ENCODE results near the gene BICDL2.

BICDL2 gene

DNA sequence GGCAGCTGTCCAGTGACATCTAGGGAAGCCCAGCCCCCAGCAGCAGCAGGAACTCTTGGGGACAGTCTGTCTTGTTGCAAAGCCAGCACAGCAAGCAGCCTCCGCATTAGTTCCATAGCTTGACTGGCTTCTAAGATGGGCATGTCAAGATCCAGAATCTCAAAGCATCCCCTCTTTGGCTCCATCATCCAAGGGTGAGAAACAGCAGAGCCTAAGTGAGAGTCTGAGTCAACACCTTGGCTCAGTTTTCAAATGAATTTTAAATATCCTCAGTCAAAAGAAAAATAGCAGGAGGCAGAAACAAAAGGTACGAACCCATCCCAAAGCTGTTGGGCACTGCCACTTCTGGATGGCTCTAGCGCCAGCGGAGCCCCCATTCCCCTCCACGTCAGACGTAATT, 21.8 kb downstream of the BICDL2 start:
- Histone ChIP-seq H3K27me3 (ENCODE audit: insufficient read depth, low read length, poor library complexity, severe bottlenecking) (no peaks in the 10 kb centered on the region), H3K9ac (ENCODE audit: low read depth, low read length, poor library complexity, severe bottlenecking) (no peak overlapping the region), H3K4me1 (ENCODE audit: insufficient read depth, low read length, poor library complexity, severe bottlenecking) (no peaks in the 10 kb centered on the region), H3K9me2 (replicated peaks; ENCODE audit: low read depth, low read length) (no peaks in the 10 kb centered on the region), H2AFZ (ENCODE audit: low read length) (no peak overlapping the region), H3K4me2 (ENCODE audit: low read depth, low read length, poor library complexity, severe bottlenecking) (no peak overlapping the region), H3F3A (ENCODE audit: low read depth) (no peaks in the 10 kb centered on the region), H4K20me1 (ENCODE audit: insufficient read depth, low read length, poor library complexity, severe bottlenecking) (no peaks in the 10 kb centered on the region), H3K4me3 (ENCODE audit: low read length, poor library complexity, severe bottlenecking) (no peak overlapping the region), H3K9me3 (ENCODE audit: insufficient read depth, low read depth, low read length) (no peaks in the 10 kb centered on the region), H3K79me2 (ENCODE audit: insufficient read depth, low read length) (no peaks in the 10 kb centered on the region), H3K36me3 (ENCODE audit: insufficient read depth, low read length) (no peaks in the 10 kb centered on the region)
- TF ChIP-seq EZH2phosphoT487 (IDR thresholded peaks at IDR 0.05; ENCODE audit: borderline replicate concordance) (no peak), CTCF (conservative IDR thresholded peaks at IDR 0.05; ENCODE audit: low read length) (no peak)

GRCh38 chr16:3013998-3014690, 22.6 kb downstream of the BICDL2 start:
- H3K9me3 ChIP-seq (ENCODE audit: insufficient read depth, low read depth, low read length) = no peaks in the 10 kb centered on the region
- TF ChIP-seq CTCF (conservative IDR thresholded peaks at IDR 0.05; ENCODE audit: low read length) = no peak
- no peak for TF ChIP-seq EZH2phosphoT487 (IDR thresholded peaks at IDR 0.05; ENCODE audit: borderline replicate concordance)
- H3K9me2 ChIP-seq (replicated peaks; ENCODE audit: low read depth, low read length) = no peaks in the 10 kb centered on the region
- no peaks in the 10 kb centered on the region for H3K27me3 ChIP-seq (ENCODE audit: insufficient read depth, low read length, poor library complexity, severe bottlenecking)
- no peak overlapping the region for H2AFZ ChIP-seq (ENCODE audit: low read length)
- no peaks in the 10 kb centered on the region for H4K20me1 ChIP-seq (ENCODE audit: insufficient read depth, low read length, poor library complexity, severe bottlenecking)
- no peak overlapping the region for H3K4me3 ChIP-seq (ENCODE audit: low read length, poor library complexity, severe bottlenecking)
- H3K79me2 ChIP-seq (ENCODE audit: insufficient read depth, low read length) = no peaks in the 10 kb centered on the region
- no peak overlapping the region for H3K4me2 ChIP-seq (ENCODE audit: low read depth, low read length, poor library complexity, severe bottlenecking)
- H3K4me1 ChIP-seq (ENCODE audit: insufficient read depth, low read length, poor library complexity, severe bottlenecking) = no peaks in the 10 kb centered on the region
- H3F3A ChIP-seq (ENCODE audit: low read depth) = no peaks in the 10 kb centered on the region
- H3K36me3 ChIP-seq (ENCODE audit: insufficient read depth, low read length) = no peaks in the 10 kb centered on the region
- H3K9ac ChIP-seq (ENCODE audit: low read depth, low read length, poor library complexity, severe bottlenecking) = no peak overlapping the region

GRCh38 chr16:3013491-3013951, 23.2 kb downstream of the BICDL2 start:
- no peaks in the 10 kb centered on the region for H3K27me3 ChIP-seq (ENCODE audit: insufficient read depth, low read length, poor library complexity, severe bottlenecking)
- H3K9ac ChIP-seq (ENCODE audit: low read depth, low read length, poor library complexity, severe bottlenecking) = no peak overlapping the region
- H3K4me1 ChIP-seq (ENCODE audit: insufficient read depth, low read length, poor library complexity, severe bottlenecking) = peaks cover 4% of the 10 kb centered on the region
- H3K9me3 ChIP-seq (ENCODE audit: insufficient read depth, low read depth, low read length) = no peaks in the 10 kb centered on the region
- no peaks in the 10 kb centered on the region for H3F3A ChIP-seq (ENCODE audit: low read depth)
- no peaks in the 10 kb centered on the region for H3K9me2 ChIP-seq (replicated peaks; ENCODE audit: low read depth, low read length)
- H3K4me2 ChIP-seq (ENCODE audit: low read depth, low read length, poor library complexity, severe bottlenecking) = no peak overlapping the region
- no peaks in the 10 kb centered on the region for H3K79me2 ChIP-seq (ENCODE audit: insufficient read depth, low read length)
- no peak overlapping the region for H2AFZ ChIP-seq (ENCODE audit: low read length)
- TF ChIP-seq EZH2phosphoT487 (IDR thresholded peaks at IDR 0.05; ENCODE audit: borderline replicate concordance) = no peak
- TF ChIP-seq CTCF (conservative IDR thresholded peaks at IDR 0.05; ENCODE audit: low read length) = no peak
- H4K20me1 ChIP-seq (ENCODE audit: insufficient read depth, low read length, poor library complexity, severe bottlenecking) = no peaks in the 10 kb centered on the region
- H3K4me3 ChIP-seq (ENCODE audit: low read length, poor library complexity, severe bottlenecking) = no peak overlapping the region
- no peaks in the 10 kb centered on the region for H3K36me3 ChIP-seq (ENCODE audit: insufficient read depth, low read length)

Data from Loucy (cell line).